GM15510 (cell line): ENCODE results near the gene NUMA1.
A peak's percentile ranks its signal among the peaks of the same experiment; 100 is the strongest.

Source experiments
- POLR2A ChIP-seq: IDR thresholded peaks from 3 replicates; pipeline ENCODE4 v1.6.1; 2011; ENCODE audit warnings: borderline replicate concordance; ENCODE audit not compliant: insufficient read length; ENCODE audit errors: extremely low read depth

The NUMA1 gene

DNA sequence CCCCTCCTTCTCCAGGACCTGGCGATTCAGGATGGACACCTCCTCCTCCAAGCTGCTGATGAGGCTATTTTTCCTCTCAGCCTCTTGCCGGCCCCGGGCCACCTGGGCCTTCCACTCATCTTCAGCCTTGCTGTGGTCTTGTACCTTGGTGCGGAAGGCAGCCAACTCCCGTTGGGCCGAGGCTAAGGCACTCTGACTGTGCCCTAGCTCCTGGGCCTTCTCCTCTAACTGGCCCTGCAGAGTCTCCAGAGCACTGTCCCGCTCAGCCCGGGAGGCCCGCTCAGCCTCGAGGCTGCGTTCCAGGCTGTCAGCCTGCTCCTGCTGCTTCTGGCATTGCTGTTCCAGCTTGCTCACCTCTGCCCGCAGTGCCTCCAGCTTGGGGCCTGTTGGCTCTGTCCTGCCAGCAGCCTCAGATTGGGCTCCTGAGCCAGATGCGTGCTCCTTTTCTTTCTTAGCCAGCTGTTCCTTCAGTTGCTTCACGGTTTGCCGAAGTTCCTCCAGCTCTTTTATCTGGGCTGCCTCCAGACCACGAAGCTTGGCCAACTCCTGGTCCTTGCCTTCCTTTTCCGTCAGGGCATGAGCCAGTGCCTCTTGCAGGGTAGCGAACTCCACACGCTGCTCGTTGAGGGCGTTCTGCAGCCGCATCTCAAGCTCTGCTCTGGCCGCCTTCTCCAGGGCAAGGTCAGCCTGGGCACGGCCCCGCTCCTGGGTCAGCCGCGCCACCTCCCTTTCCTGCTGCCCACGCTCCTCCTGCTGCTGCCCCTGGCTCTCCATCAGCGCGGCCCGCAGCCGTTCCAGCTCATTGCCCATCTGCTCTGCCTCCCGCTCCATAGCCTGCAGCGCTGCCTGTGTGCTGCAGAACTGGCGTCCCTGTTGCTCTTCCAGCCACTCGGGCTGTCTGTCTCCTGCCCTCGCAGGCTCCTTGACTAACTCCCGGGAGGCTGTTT, 66.3 kb downstream of the NUMA1 start:
- no peak for TF ChIP-seq POLR2A

DNA sequence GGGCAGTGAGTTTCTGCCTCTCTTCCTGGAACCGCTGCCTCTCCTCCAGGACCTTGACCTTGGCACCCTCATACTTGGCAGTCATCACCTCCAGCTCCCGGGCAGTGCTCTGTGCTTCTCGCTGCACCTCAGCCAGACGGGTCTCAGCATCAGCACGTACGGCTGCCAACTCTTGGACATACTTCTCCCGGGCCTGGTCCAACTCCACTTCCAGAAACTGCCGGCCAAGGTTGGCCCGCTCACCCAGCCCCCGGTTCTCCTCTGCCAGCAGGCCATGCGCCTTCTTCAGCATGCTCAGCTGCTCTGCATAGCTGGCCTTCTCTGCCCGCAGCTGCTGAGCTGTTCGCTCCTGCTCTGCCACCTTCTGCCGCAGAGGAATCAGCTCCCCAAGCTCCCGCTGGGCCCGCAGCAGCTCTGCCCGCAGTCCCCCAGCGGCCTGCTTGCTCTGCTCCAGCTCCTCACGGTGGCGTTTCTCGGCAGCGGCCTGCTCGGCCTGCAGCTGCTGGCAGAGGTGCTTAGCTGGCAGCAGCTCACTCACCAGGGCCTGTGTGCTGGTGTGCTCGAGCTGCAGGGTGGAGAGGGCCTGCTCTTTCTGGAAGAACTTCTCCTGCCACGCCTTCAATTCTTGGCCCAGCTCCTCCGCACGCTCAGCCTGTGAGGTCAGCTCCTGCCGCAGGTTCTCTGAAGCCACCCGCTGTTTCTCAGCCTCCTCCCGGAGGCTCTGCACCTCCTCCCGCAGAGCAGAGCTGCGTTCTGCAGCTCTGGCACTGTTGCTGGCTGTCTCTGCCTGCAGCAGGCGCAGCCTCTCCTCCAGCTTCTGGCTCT, 67.2 kb downstream of the NUMA1 start:
- no peak for TF ChIP-seq POLR2A

DNA sequence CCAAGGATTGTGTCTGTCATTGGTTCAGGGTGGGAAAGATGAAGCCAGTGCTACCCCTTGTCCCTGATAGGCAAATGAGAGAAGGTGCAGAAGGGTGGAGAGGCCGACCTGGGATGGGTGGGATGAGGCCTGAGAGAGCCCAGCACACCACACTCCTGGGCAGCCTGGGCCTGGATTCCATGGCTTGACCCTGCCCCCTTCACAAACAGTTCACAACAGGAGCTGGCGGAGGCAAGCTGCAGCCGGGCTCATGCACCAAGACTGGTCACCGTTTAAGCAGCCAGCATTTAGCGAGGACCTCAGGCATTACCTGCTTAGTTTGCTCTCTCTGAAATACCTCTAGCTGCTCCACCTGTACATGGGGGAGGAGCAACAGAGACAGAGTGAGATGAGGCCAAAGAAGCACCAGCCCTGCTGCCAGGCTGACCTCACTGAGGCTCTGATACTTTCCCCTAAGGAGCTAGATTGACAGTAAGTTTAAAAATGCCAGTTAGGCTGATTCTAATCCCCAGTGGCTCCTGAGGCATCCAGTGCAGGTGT, 68.2 kb downstream of the NUMA1 start:
- TF ChIP-seq POLR2A, result no peak

DNA sequence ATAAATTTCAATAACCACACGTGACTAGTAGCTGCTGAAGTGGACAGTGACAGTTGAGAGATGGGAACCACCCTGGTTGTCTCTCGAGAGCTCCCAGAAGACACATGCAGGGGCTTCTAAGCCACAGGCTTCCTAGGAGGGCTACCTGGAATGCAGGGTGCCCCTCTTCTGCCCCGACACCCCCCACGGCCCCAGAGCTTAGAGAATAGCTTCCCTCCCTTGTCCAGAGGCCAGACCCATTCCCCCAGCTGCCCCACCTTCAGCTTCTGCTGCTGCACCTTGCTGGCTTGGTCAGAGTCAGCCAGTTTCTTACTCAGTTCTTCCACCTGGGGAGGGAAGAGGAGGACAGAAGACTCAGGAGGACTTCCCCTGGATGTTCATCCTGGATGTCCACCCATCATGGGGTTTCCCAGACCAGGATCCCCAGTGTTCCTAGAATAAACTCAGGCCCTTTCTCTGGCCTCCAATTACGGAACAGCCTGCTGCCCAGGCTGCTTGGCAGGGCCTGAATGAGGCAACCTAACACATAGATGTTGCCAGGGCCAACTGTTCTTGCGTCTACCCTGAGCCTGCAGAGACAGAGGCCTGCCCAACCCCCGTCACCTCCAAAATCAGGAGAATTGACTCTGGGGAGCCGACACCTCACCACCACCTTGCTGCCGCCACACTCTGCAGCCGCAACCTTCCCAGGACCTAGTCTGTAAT, 69.7 kb downstream of the NUMA1 start:
- no peak for TF ChIP-seq POLR2A

DNA sequence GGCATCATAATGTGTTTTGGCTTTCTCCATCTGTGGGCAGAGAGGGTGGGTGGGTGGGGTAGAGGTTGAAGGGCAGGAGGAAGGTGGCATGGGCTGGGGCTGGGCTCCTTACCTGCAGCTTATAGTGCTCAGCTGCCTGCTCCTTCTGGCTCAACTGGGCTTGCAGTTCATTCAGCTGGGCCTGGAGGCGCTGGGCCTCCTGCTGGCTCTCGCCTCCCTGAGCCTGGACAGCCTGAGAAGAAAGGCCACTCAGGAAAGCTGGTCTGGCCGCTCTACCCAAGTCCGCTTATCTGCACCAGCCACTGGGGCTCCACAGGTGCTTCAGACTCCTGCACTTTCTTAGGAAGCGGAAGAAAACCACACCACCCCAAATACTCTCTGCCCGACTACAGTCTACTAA, 71.2 kb downstream of the NUMA1 start:
- TF ChIP-seq POLR2A, result no peak

DNA sequence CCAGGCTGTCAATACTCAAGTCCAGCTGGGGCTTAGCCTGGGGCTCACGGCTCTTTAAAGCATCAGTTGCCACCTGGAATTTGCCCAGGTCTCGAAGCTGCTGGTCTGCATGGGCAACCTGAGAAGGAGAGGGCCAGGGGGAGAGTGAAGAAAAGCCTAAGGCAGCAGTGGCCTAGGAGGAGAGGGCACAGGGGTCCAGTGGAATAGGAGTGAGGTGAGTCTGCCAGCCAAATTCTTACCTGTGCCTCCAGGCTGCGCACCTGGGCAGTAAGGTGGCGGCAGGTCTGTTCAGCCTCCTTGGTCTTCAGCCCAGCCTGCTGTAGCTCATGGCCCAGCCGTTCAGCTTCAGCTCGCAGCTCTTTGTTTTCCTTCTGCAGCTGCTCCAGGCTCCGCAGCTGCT, 71.6 kb downstream of the NUMA1 start:
- TF ChIP-seq POLR2A, result peak; percentile 11

DNA sequence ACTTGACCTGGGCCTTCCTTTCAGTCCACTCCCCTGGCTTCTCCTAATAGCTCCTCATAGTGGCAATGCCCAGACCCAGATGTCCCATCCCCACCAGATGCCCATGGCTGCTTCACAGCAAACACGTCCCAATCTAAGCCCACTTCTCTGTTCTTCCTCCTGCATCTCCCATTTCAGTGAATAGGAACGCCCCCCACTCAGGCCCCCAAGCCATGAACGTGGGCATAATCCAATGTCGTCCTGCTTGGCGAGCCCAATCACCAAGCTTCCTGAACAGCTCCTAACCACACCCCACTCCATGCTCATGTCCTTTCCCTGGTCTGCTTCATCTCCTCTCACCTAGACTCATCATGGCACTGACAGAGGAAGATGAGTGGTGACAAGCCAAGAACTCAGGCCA, 72.8 kb downstream of the NUMA1 start:
- no peak for TF ChIP-seq POLR2A

DNA sequence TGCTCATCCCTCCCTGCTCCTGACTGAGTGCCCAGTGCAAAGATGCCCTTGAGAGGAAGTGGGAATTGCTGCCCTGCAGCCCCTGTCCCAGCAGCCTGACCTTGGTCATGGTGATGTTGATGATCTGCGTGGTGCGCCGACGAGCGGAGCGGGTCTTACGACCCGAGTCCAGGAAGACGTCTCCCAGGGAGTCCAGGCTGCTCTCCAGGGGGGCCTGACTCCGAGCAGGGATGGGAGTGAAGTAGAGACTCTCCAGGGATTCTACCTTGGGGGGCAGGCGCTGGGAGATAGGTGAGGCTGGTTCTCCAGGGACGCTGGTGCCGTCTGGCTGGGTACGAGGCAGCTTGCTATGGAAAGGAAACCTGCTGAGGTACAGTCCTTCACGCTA, 73.3 kb downstream of the NUMA1 start:
- TF ChIP-seq POLR2A, result peak; percentile 14

DNA sequence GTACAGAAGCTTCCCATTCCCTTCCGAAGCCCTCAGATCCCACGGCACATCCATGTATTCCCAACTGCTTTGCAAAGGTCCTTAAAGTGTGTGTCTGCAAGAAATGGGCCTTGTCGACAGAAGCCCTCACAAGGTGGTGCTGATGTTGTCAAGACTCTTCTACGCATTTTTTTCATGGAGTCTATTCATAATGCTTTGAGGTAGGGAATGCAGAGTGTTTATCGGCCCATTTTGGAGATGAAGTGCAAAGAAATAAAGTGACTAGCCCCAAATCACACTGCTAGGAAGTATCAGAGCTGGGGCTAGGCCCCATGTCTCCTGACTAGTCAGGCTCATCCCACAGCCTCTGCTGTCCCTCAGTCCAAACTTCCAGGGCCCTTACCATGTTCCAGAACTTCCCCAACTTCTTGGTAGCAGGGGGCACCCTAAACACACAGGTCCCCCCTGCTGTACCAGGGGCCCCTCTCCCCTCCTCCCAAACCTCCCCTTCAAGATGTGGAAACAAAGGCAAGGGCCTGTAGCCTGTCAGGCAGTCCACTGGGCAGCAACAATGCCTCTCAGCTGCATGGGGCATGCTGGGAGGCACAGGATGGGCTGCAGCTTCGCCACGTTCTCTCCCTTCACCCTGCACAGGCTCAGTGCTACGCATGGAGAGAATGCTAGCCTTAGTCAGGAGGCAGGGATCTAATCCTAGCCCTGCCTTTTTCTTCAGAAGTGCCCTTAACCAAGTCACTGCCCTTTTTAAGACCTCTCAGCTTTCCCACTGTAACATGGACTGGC, 73.8 kb downstream of the NUMA1 start:
- no peak for TF ChIP-seq POLR2A

DNA sequence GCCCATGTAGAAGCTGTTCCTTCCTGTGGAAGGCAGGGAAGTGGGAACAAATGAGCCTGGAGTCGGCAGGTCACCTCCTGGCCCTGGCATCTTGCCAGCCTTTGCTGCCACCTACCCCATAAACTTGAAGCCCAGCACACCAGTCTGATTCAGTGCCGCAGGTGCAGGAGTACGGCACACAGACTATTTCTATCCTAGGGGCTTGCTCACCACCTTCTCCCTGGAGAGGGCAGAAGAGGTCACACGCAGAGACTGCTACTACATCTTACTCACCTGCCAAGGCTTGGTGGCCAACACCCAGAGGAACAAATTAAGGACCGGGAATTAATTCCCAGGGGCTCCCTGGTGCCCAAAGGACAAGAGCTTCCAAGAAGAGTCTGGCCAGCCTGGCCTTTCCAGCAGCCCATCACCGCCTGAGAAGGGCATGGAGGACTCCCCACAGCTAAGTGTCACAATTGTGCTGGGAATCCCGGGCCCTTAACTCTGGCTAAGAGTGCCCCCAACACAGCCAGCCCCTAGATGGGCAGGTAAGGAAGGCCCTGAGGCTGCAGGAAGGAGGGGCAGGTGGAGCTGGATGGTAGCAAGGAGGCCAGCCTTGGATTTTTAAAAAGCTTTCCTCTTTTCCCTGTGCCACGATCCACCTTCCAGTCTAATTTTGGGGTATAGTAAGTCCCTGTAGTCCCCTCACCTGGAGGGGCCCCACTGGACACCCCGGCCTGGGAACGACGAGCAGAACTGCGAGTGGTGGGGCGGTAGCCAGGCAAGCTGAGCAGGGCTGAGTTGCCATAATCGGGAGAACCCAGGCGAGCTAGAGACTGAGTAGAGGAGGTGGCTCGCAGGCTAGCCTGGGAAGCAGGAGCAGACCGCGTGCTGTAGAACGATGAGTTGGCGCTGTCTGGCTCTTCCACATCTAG, 74.7 kb downstream of the NUMA1 start:
- TF ChIP-seq POLR2A, result no peak

DNA sequence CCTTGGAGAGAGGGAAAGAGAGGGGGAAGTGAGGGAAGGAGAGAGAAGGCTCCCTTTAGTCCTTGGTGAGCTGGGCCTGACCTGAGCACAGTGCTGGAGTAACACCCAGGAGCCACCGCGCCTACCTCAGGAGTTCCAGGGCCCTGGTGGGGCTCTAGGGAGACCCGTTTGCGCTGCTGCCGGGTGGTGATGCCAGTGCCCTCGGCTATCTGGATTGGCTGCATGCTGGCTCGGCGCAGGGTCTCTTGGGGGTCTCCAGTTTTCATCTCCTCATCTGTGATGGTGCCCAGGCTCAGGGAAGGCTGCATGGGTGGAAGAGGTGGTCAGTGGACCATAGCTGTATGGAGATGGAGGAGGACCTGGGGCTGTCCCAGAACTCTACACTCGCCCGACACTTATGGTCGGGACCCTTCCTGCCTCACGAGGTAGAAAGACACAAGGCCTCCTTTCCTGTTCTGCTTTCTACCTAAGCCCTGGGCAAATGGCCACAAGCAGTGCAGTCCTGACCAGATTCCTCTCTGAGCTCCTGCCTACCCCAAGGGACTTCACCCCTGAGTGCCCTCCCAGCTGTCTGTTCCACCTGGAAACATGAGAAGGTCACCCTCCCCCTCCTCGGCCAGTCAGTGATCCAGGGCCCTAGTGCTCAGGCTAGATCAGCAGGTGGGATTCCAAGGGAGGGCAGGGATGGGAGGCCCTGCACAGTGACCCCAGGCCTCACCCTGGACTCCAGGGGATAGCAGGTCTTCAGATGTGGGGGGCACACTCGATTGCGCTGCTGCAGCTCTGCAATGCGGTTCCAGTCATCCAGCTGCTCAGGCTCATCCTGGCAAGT, 75.6 kb downstream of the NUMA1 start:
- TF ChIP-seq POLR2A, result no peak

DNA sequence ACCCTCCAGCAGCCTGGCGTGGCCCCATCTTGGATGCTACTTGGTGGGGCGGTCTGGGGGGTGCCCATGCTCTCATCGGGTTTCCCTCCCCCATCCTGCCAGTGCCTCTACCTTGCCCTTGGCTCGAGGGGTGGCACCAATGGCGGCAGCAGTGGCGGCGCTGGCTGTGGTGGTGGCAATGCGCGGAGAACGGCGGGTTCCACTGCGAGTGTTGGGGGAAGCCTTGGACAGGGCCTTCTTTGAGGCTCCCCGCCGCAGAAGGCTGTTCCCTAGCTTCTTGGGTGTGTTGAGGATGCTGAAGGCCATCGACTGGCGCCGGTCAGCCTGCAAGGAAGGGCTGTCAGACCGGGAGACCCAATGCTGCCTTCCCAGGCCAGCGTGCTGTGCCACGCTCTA, 76.6 kb downstream of the NUMA1 start:
- TF ChIP-seq POLR2A, result no peak
